Neural progenitor cell (in vitro differentiated cells): ENCODE data around the gene CHERP.

Experiments
- CTCF ChIP-seq: fragments of 200-600 bp; sonication (generic); IDR thresholded peaks from 2 replicates; pipeline ENCODE4 v1.5.1; 2017; ENCODE audit warnings: antibody characterized with exemption, mild to moderate bottlenecking
- EZH2 ChIP-seq: fragments of 200-600 bp; sonication (generic); IDR thresholded peaks from 2 replicates; pipeline ENCODE4 v1.6.1; 2017; ENCODE audit warnings: antibody characterized with exemption, mild to moderate bottlenecking, moderate library complexity
- EZH2phosphoT487 ChIP-seq: fragments of 200-600 bp; sonication (generic); IDR thresholded peaks from 2 replicates; pipeline ENCODE4 v1.6.1; 2017; ENCODE audit warnings: antibody characterized with exemption

- TF ChIP-seq CTCF (no peak), EZH2 (no peak), EZH2phosphoT487 (no peak)
These were observed 31.1 kb upstream of the CHERP start for GRCh38 chr19:16573296-16573695.
